ENCODE measurements around the gene MPP7. TPM values are rescaled to one million over a fixed set of nuclear protein-coding genes. Genes with fewer than 3 reads are reported as not detected.
A peak's percentile ranks its signal among the peaks of the same experiment; 100 is the strongest.

MPP7 gene
- total RNA-seq, 2 donors from 2014 or later = 10.1 to 16.1 TPM

DNA sequence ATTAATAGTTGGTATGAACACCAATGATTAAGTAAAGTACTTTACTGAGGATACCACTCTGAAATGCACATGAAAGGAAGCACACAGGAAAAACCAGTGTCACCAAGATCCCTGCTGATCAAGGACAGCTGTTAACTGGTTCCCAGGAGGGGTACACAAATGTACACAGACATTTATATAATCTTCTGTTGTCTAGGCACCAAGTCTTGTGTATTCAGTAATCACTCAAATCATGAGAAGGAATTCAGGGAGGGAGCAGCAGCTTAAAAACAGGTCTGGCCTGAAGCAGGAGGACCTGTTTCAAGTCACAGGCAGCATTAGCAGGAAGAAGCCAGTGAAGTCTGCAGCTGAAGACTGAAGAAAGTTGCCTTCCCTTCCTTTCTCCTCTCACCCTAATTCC lies 18.7 kb downstream of the MPP7 start:
- Histone ChIP-seq H3K9me3 (no peaks in the 10 kb centered on the region), H3K36me3 (no peaks in the 10 kb centered on the region), H3K4me1 (replicated peaks) (peaks cover 5% of the 10 kb centered on the region), H3K4me3 (no peak overlapping the region), H3K27me3 (replicated peaks; ENCODE audit: insufficient read depth) (no peaks in the 10 kb centered on the region), H3K27ac (peak overlapping the region; percentile 38 to 52)
- peak; percentile 77 for TF ChIP-seq POLR2AphosphoS5 (IDR thresholded peaks at IDR 0.05)
- TF ChIP-seq, protein P1, sequence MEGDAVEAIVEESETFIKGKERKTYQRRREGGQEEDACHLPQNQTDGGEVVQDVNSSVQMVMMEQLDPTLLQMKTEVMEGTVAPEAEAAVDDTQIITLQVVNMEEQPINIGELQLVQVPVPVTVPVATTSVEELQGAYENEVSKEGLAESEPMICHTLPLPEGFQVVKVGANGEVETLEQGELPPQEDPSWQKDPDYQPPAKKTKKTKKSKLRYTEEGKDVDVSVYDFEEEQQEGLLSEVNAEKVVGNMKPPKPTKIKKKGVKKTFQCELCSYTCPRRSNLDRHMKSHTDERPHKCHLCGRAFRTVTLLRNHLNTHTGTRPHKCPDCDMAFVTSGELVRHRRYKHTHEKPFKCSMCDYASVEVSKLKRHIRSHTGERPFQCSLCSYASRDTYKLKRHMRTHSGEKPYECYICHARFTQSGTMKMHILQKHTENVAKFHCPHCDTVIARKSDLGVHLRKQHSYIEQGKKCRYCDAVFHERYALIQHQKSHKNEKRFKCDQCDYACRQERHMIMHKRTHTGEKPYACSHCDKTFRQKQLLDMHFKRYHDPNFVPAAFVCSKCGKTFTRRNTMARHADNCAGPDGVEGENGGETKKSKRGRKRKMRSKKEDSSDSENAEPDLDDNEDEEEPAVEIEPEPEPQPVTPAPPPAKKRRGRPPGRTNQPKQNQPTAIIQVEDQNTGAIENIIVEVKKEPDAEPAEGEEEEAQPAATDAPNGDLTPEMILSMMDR (IDR thresholded peaks at IDR 0.05) = no peak
- peak; percentile 70 for DNase-seq (ENCODE audit: low spot score)
- intact Hi-C loops (cut with DNase I) = no loop called here

DNA sequence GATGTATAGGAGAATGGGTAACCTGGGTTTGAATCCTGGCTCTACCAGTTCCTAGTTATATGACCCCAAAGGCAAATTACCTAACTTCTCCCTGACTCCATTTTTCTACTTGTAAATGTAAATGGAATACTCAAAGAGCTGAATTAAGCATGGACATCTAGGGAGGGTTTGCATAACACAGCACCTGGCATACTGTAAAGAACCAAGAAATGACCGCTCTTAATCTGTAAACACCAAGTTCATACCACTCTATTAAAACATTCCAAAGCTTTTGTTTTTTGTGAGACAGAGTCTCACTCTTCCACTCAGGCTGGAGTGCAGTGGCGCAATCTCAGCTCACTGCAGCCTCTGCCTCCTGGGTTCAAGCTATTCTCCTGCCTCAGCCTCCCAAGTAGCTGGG lies 19.6 kb downstream of the MPP7 start:
- Histone ChIP-seq H3K27me3 (replicated peaks; ENCODE audit: insufficient read depth) (no peaks in the 10 kb centered on the region), H3K27ac (peak overlapping the region in 1 of 2 donors; percentile 52), H3K4me3 (no peak overlapping the region), H3K36me3 (no peaks in the 10 kb centered on the region), H3K4me1 (replicated peaks) (peaks cover 5% of the 10 kb centered on the region), H3K9me3 (no peaks in the 10 kb centered on the region)
- intact Hi-C loops (cut with DNase I) = no loop called here
- 93% methylated on average over 2 of the region's 2 CpGs for WGBS
- DNase-seq (ENCODE audit: low spot score) = no peak
- TF ChIP-seq, protein P1 (IDR thresholded peaks at IDR 0.05) = no peak
- TF ChIP-seq POLR2A (IDR thresholded peaks at IDR 0.05) (no peak), POLR2AphosphoS5 (IDR thresholded peaks at IDR 0.05) (no peak)

DNA sequence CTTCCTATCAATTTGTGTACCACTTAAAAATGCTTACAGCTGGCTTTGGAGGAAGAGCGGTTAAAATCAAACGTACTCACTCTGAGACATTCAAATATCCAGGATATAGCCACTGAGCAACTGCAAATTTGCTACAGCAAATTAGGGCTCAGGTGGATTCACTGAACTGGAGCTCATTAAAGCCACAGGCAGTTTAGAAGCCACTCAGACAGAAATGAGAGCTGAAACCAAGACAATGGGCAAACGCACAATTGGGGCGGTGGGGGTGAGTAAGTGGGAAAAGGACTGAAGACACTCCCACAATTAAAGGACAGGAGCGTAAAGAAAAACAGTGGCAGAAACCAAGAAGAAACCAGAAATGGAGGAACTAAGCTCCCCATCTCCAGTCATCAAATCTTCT lies 20.5 kb downstream of the MPP7 start:
- Histone ChIP-seq H3K4me3 (no peak overlapping the region), H3K9me3 (no peaks in the 10 kb centered on the region), H3K27ac (peak overlapping the region in 1 of 2 donors; percentile 15), H3K4me1 (replicated peaks) (peaks cover 5% of the 10 kb centered on the region), H3K36me3 (no peaks in the 10 kb centered on the region), H3K27me3 (replicated peaks; ENCODE audit: insufficient read depth) (no peaks in the 10 kb centered on the region)
- TF ChIP-seq, protein P1 (IDR thresholded peaks at IDR 0.05) = no peak
- TF ChIP-seq POLR2A (IDR thresholded peaks at IDR 0.05) (no peak), POLR2AphosphoS5 (IDR thresholded peaks at IDR 0.05) (no peak)
- WGBS = 67% methylated on average over 5 of the region's 5 CpGs
- intact Hi-C loops (cut with DNase I) = no loop called here
- no peak for DNase-seq (ENCODE audit: low spot score)

DNA sequence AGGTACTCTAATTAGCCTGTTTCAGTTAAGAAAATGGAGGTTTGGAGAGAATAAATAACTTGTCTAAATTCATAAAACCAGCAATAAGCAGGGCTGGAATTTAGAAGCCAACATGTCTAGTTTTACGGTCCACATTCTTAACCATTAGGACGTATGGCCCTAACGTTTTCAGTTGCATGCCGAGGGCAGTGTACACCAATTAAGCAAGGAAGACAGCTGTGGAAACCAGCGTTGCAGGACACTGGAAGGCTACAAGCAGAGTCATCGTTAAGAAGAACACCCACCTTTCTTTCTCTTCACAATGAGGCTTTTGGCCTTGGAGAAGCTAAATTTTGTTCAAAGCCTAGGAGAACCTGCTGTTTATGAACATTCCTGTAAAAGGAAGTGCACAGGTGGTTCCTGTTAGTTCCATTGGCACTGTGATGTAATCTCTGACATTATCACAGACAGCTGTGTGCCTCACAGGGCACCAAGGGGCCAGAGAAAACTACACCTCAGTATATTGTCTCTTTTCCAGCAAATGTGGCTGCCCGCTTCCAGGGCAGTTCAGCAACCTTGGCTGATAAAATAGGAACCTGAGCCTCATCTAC lies 21.0 kb downstream of the MPP7 start:
- 64% methylated on average over 7 of the region's 7 CpGs for WGBS
- no peak for DNase-seq (ENCODE audit: low spot score)
- H3K27ac ChIP-seq = peak overlapping the region in 1 of 2 donors; percentile 15
- no peak for TF ChIP-seq POLR2A (IDR thresholded peaks at IDR 0.05)
- TF ChIP-seq POLR2AphosphoS5 (IDR thresholded peaks at IDR 0.05) = no peak
- TF ChIP-seq, protein P1 (IDR thresholded peaks at IDR 0.05) = no peak
- H3K36me3 ChIP-seq = no peaks in the 10 kb centered on the region
- no peaks in the 10 kb centered on the region for H3K27me3 ChIP-seq (replicated peaks; ENCODE audit: insufficient read depth)
- no peak overlapping the region for H3K4me3 ChIP-seq
- intact Hi-C loops (cut with DNase I) = no loop called here
- peaks cover 5% of the 10 kb centered on the region for H3K4me1 ChIP-seq (replicated peaks)
- no peaks in the 10 kb centered on the region for H3K9me3 ChIP-seq

DNA sequence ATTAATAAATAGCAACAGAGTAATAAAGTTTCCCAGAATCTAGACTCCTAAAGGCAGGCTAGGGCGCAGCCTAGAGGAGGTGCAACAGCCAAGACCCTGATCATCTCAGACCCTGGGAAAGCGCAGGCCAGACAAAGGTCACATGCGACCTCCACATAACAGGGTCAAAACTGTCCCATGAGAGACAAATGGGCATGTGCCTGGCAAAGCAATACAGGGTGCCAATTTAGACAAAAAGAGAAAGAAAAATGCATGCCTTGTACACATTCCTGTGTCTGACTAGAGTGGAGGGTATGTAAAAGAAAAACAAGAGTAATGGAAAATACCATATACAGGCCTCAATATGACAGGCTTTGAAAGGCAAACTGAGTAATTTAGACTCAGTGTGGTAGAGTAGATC lies 22.2 kb downstream of the MPP7 start:
- Histone ChIP-seq H3K9me3 (no peaks in the 10 kb centered on the region), H3K27me3 (replicated peaks; ENCODE audit: insufficient read depth) (no peaks in the 10 kb centered on the region), H3K4me1 (replicated peaks) (peaks cover 5% of the 10 kb centered on the region), H3K4me3 (no peak overlapping the region), H3K27ac (no peak overlapping the region), H3K36me3 (no peaks in the 10 kb centered on the region)
- no peak for DNase-seq (ENCODE audit: low spot score)
- intact Hi-C loops (cut with DNase I) = no loop called here
- 94% methylated on average over 3 of the region's 3 CpGs for WGBS
- TF ChIP-seq POLR2AphosphoS5 (IDR thresholded peaks at IDR 0.05) (no peak), POLR2A (IDR thresholded peaks at IDR 0.05) (no peak)
- TF ChIP-seq, protein P1 (IDR thresholded peaks at IDR 0.05) = no peak

Measured in prostate gland (tissue), 2 donors.